Right atrium auricular region (tissue), 2 donors: Measurements from ENCODE around the gene MNDA. TPM values are rescaled to one million over a fixed set of nuclear protein-coding genes. Genes with fewer than 3 reads are reported as not detected.

ENCODE experiments used
- DNase-seq: peaks from one replicate; pipeline ENCODE4 v3.0.0-alpha.2; 2019; ENCODE audit warnings: low spot score
- H3K27ac ChIP-seq, 2 donors: fragments of 200-600 bp; sonication (generic); 1 replicate in 1 of 2; 2 replicates in 1 of 2; pipeline ENCODE4 v1.5.1; 2016 to 2019
- H3K27me3 ChIP-seq, 2 donors: fragments of 200-600 bp; sonication (generic); one replicate each; pipeline versions ENCODE4 v1.5.1 to v1.6.0; 2017 to 2019
- H3K36me3 ChIP-seq: fragments of 200-600 bp; sonication (generic); one replicate; pipeline ENCODE4 v1.5.1; 2016
- H3K4me1 ChIP-seq, 2 donors: fragments of 200-600 bp; sonication (generic); one replicate each; pipeline versions ENCODE4 v1.5.1 to v1.6.0; 2017 to 2019
- H3K4me3 ChIP-seq, 2 donors: fragments of 200-600 bp; sonication (generic); 1 replicate in 1 of 2; 2 replicates in 1 of 2; pipeline ENCODE4 v1.5.1; 2017 to 2019; ENCODE audit warnings: mild to moderate bottlenecking in 1 of 2, moderate library complexity in 1 of 2
- H3K9me3 ChIP-seq, 2 donors: fragments of 200-600 bp; sonication (generic); one replicate each; pipeline ENCODE4 v1.5.1; 2019
- total RNA-seq, 2 donors: library from RNA; depleted of rRNA; stranded (reverse); fragments of >200 nt; gene quantifications; one replicate each; pipeline ENCODE4 v1.1.0, GENCODE V29; 2016
- TF ChIP-seq, protein P1 (sequence below), 2 donors: fragments of 200-600 bp; sonication (generic); IDR thresholded peaks; one replicate each; pipeline ENCODE4 v1.5.1; 2019; ENCODE audit warnings: antibody characterized with exemption in 2 of 2

The MNDA gene
- total RNA-seq, 2 donors from 2014 or later, result 2.3 to 5.9 TPM

DNA sequence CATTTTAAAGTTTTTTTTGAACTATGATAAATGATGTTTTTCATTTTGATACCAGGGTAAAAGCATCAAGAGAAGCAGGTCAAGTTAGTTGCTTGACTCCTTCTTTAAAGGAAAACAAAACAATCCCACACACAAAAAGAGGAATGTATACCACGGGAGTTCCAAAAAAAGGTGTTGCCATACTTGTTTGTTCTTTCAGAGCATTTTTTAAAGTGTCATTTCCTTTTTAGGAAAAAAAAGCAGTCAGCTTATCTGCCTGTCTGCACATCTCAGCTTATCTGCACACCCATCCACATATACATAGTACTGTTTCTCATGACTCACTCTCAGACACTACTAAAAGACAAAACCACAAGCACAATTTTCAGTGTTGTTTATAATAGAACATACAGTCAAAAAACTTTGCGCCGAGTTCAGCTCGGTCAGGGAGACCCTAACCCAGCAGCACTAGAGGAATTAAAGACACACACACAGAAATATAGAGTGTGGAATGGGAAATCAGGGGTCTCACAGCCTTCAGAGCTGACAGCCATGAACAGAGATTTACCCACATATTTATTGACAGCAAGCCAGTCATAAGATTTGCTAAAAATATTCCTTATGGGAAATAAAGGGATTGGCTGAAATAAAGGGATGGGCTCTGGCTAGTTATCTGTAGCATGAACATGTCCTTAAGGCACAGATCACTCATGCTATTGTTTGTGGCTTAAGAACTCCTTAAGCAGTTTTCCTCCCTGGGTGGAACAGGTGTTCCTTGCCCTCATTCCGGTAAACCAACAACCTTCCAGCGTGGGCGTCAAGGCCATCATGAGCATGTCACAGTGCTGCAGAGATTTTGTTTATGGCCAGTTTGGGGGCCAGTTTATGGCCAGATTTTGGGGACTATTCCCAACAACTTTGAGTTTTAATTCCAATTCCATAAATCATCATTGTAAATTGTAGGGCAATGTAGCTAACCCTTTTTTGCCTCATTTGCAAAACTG is 11.4 kb upstream of the MNDA start:
- Histone ChIP-seq H3K9me3 (no peaks in the 10 kb centered on the region), H3K27ac (no peak overlapping the region), H3K27me3 (no peaks in the 10 kb centered on the region), H3K36me3 (no peaks in the 10 kb centered on the region), H3K4me1 (no peaks in the 10 kb centered on the region), H3K4me3 (no peak overlapping the region)
- TF ChIP-seq, protein P1, sequence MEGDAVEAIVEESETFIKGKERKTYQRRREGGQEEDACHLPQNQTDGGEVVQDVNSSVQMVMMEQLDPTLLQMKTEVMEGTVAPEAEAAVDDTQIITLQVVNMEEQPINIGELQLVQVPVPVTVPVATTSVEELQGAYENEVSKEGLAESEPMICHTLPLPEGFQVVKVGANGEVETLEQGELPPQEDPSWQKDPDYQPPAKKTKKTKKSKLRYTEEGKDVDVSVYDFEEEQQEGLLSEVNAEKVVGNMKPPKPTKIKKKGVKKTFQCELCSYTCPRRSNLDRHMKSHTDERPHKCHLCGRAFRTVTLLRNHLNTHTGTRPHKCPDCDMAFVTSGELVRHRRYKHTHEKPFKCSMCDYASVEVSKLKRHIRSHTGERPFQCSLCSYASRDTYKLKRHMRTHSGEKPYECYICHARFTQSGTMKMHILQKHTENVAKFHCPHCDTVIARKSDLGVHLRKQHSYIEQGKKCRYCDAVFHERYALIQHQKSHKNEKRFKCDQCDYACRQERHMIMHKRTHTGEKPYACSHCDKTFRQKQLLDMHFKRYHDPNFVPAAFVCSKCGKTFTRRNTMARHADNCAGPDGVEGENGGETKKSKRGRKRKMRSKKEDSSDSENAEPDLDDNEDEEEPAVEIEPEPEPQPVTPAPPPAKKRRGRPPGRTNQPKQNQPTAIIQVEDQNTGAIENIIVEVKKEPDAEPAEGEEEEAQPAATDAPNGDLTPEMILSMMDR (IDR thresholded peaks at IDR 0.05), result no peak
- no peak for DNase-seq

DNA sequence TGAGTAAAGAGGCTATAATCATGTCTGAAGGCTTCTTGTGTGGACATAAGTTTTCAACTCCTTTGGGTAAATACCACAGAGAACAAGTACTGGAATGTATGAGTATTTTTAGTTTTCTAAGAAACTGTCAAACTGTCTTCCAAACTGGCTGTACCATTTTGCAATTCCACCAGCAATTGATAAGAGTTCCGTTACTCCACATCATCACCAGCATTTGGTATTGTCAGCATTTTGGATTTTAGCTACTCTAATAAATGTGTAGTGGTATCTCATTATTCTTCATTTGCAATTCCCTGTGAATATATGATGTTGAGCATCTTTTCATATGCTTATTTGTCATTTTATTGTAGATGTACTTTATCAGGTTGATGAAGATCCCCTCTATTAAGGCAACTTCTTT is 9.4 kb upstream of the MNDA start:
- H3K4me1 ChIP-seq, result no peaks in the 10 kb centered on the region
- H3K4me3 ChIP-seq, result no peak overlapping the region
- TF ChIP-seq, protein P1 (IDR thresholded peaks at IDR 0.05), result no peak
- H3K36me3 ChIP-seq, result no peaks in the 10 kb centered on the region
- no peak for DNase-seq
- no peaks in the 10 kb centered on the region for H3K9me3 ChIP-seq
- no peaks in the 10 kb centered on the region for H3K27me3 ChIP-seq
- H3K27ac ChIP-seq, result no peak overlapping the region

- Histone ChIP-seq H3K27me3 (no peaks in the 10 kb centered on the region), H3K4me1 (no peaks in the 10 kb centered on the region), H3K4me3 (no peak overlapping the region), H3K27ac (no peak overlapping the region), H3K9me3 (no peaks in the 10 kb centered on the region), H3K36me3 (no peaks in the 10 kb centered on the region)
- no peak for DNase-seq
- TF ChIP-seq, protein P1 (IDR thresholded peaks at IDR 0.05), result no peak
These were observed 975 bp upstream of the MNDA start for GRCh38 chr1:158830074-158830677.

DNA sequence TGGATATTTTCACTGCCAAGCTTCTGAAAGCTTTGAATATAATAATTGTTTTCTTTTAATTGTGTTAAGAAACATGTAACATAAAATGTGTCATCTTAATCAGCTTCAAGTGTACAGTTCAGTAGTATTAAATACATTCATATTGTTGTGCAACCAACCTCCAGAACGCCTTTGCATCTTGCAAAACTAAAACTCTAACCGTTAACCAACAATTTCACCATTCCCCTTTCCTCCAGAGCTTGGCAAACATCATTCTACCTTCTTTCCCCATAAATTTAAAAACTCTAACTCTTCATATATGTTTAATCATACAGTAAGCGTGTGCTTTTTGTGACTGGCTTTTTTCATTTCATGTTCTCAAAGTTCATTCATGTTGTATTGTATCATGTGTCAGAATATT is 2.1 kb downstream of the MNDA start:
- DNase-seq, result no peak
- no peak overlapping the region for H3K4me3 ChIP-seq
- TF ChIP-seq, protein P1 (IDR thresholded peaks at IDR 0.05), result no peak
- H3K27ac ChIP-seq, result no peak overlapping the region
- no peaks in the 10 kb centered on the region for H3K27me3 ChIP-seq
- peaks cover 0 to 3% of the 10 kb centered on the region in 2 donors for H3K9me3 ChIP-seq
- no peaks in the 10 kb centered on the region for H3K4me1 ChIP-seq
- no peaks in the 10 kb centered on the region for H3K36me3 ChIP-seq

DNA sequence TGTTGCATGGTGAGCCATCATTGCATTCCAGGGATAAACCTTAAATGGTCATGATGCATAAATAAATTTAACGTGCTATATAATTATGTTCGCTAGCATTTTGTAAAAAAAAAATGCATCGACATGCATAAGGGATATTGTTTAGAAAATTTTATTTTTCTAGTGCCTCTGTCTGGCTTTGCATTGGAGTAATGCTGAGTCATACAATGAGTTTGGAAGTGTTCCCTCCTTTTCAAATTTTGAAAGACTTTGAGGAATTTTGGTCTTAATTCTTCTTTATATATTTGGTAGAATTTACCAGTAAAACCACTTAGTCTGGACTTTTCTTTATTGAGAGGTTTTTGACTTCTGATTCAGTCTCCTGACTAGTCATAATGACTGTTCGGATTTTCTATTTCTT is 4.9 kb downstream of the MNDA start:
- peaks cover 0 to 6% of the 10 kb centered on the region in 2 donors for H3K9me3 ChIP-seq
- H3K4me1 ChIP-seq, result no peaks in the 10 kb centered on the region
- no peaks in the 10 kb centered on the region for H3K36me3 ChIP-seq
- TF ChIP-seq, protein P1 (IDR thresholded peaks at IDR 0.05), result no peak
- H3K27ac ChIP-seq, result no peak overlapping the region
- no peak overlapping the region for H3K4me3 ChIP-seq
- no peak for DNase-seq
- no peaks in the 10 kb centered on the region for H3K27me3 ChIP-seq
